C1 segment of cervical spinal cord (tissue), 14 donors: ENCODE results near the gene MAGEA6.
"Not testable (repeated sequence)": the region's sequence is repeated elsewhere in the genome, so short reads cannot be mapped to it uniquely, and the experiment has no call there.

Source experiments
- DNase-seq, 14 donors: peaks; one replicate each; lab custom pipeline; 2025; lab: John Stamatoyannopoulos, UW

The MAGEA6 gene

DNA sequence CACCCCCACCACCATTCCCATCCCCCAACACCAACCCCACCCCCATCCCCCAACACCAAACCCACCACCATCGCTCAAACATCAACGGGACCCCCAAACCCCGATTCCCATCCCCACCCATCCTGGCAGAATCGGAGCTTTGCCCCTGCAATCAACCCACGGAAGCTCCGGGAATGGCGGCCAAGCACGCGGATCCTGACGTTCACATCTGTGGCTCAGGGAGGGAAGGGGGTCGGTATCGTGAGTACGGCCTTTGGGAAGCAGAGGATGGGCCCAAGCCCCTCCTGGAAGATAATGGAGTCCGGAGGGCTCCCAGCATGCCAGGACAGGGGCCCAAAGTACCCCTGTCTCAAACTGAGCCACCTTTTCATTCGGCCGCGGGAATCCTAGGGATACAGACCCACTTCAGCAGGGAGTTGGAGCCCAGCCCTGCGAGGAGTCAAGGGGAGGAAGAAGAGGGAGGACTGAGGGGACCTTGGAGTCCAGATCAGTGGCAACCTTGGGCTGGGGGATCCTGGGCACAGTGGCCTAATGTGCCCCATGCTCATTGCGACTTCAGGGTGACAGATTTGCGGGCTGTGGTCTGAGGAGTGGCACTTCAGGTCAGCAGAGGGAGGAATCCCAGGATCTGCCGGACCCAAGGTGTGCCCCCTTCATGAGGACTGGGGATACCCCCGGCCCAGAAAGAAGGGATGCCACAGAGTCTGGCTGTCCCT is 35.2 kb downstream of the MAGEA6 start:
- not testable (repeated sequence) for DNase-seq

DNA sequence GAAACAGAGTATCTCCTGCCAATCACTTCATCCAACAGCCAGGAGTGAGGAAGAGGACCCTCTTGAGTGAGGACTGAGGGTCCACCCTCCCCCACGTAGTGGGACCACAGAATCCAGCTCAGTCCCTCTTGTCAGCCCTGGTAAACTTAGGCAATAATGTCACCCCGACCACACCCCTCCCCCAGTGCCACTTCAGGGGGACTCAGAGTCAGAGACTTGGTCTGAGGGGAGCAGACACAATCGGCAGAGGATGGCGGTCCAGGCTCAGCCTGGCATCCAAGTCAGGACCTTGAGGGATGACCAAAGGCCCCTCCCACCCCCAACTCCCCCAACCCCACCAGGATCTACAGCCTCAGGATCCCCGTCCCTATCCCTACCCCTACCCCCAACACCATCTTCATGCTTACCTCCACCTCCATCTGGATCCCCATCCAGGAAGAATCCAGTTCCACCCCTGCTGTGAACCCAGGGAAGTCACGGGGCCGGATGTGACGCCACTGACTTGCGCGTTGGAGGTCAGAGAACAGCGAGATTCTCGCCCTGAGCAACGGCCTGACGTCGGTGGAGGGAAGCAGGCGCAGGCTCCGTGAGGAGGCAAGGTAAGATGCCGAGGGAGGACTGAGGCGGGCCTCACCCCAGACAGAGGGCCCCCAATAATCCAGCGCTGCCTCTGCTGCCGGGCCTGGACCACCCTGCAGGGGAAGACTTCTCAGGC is 36.1 kb downstream of the MAGEA6 start, which contains the start of the genes CSAG1 and MAGEA12:
Gene CSAG1 (minus strand): TSS at position 461 of the 715 bp plus-strand sequence. CDS start 1,261 bp downstream, outside the sequence.
Gene MAGEA12 (plus strand): TSS at position 497 of the 715 bp plus-strand sequence. CDS start 2,405 bp downstream, outside the sequence.
- DNase-seq: no peak

DNA sequence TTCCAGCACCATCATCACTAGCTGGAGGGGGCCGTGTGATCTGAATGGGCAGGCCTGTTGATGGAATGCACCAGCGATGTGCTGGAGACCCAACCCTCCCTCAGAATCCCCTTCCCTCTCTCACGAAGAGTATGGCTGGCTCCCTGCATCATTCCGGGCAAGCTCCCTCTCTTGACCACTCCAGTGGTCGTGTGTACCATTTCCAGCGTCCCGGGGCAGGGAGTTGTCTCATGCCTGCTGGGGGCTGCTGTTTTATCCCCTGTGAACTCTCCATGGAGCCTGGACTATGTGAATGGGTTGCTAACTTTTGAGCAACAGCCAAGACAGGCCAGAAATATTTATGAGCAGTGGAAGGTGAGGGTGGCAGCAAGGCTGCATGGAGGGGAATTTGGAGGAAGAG is 44.1 kb downstream of the MAGEA6 start:
- DNase-seq: no peak
